CD4-positive, alpha-beta T cell treated with Interleukin-15 for 4 hours (primary cell): Measurements from ENCODE around the gene INSR.
"Not testable (repeated sequence)": the region's sequence is repeated elsewhere in the genome, so short reads cannot be mapped to it uniquely, and the experiment has no call there.

Source experiments
- DNase-seq: peaks from one replicate; pipeline ENCODE4 v3.0.0-alpha.2; 2020; ENCODE audit warnings: low spot score

INSR gene

DNA sequence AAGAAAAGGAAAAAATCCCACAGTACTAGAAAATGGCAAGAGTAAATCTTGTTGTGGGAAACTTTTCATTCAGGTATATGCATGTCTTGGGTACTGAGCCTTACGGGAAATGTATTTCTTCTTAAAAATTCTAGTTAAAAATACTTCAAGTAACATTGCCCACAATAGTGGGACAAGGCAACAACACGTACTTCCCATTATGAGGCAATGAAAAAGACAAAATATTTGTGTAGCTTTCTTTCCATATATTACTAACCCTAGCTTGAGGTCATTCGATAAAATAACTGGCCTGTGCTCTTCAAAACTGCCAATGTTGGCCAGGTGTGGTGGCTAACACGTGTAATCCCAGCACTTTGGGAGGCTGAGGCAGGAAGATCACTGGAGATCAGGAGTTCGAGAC, 99.2 kb downstream of the INSR start:
- no peak for DNase-seq

DNA sequence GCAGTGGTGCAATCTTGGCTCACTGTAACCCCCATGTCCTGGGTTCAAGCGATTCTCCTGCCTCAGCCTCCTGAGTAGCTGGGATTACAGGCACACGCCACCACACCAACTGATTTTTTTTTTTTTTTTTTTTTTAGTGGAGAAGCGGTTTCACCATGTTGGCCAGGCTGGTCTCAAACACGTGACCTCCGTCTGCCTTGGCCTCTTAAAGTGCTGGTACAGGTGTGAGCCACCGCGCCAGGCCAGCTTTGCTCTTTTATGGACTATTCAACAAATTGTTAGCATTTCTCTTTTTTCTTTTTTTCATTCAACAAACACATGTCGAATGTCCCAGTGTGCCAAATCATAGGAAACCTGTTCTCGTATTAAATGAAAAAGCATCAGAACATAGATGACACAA, 99.6 kb downstream of the INSR start:
- no peak for DNase-seq

GRCh38 chr19:7191946-7192691, 102.1 kb downstream of the INSR start:
- DNase-seq: peak; percentile 62

- DNase-seq: no peak
Observed at GRCh38 chr19:7188698-7189629, 105.2 kb downstream of the INSR start.

- DNase-seq: no peak
Observed at GRCh38 chr19:7187605-7188339, 106.4 kb downstream of the INSR start.

GRCh38 chr19:7182489-7182888, 111.7 kb downstream of the INSR start:
- DNase-seq: no peak

GRCh38 chr19:7179917-7180306, 114.3 kb downstream of the INSR start:
- no peak for DNase-seq

GRCh38 chr19:7177926-7178325, 116.3 kb downstream of the INSR start:
- no peak for DNase-seq

DNA sequence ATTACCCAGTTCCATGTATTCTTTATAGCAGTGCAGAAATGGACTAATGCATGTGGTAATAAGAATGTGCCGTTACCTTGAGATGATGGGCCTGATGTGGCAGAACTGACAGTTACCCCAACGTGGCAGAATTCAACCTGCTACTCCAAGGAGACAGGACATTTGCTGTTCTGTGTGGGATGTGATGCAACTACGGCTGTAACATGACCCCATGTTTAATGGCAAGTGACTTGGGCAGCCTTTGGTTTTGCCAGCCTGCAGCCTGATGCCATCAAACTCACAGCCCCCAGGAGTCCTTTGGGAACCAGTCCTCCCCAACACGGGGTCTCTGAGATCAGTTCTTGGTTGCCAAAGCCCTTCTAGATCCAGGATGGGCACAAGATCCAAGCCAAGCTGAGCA, 117.4 kb downstream of the INSR start:
- no peak for DNase-seq

- DNase-seq: no peak
Observed at GRCh38 chr19:7172794-7173193, 121.4 kb downstream of the INSR start.

- no peak for DNase-seq
Observed at GRCh38 chr19:7170983-7171382, 123.2 kb downstream of the INSR start.

- DNase-seq: no peak
Observed at GRCh38 chr19:7168941-7169340, 125.3 kb downstream of the INSR start.

GRCh38 chr19:7161292-7161691, 132.9 kb downstream of the INSR start:
- no peak for DNase-seq

GRCh38 chr19:7159105-7159933, 134.9 kb downstream of the INSR start:
- DNase-seq: no peak

DNA sequence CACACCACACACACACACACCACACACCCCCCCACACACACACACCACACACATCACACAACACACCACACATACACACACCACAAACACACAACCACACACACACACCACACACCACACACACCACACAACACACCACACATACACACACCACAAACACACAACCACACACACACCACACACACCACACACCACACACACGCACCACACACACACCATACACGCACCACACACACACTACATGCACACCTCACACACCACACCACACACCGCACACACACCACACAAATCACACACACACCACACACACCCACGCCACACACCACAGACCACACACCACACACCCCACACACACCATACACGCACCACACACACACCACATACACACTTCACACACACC, 141.2 kb downstream of the INSR start:
- DNase-seq: no peak

- no peak for DNase-seq
Observed at GRCh38 chr19:7152568-7152967, 141.6 kb downstream of the INSR start.

- no peak for DNase-seq
Observed at GRCh38 chr19:7149956-7150705, 144.1 kb downstream of the INSR start.

DNA sequence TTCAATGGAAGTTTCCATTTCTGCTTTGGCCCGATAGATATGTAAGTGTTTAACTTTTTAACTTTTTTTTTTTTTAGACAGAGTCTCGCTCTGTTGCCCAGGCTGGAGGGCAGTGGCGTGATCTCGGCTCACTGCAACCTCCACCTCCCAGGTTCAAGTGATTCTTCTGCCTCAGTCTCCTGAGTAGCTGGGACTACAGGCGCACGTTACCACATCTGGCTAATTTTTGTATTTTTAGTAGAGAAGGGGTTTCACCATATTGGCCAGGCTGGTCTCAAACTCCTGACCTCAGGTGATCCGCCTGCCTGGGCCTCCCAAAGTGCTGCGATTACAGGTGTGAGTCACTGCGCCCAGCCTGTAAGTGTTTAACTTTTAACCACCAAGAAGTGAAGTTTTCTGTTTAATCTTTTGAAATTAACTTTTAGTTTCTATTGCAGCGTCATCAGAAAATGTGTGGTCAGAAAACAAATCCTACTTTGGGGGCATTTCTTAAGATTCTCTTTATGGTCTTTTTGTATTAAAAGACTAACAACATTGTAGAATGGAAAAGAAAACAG, 147.0 kb downstream of the INSR start:
- DNase-seq: not testable (repeated sequence)

- not testable (repeated sequence) for DNase-seq
Observed at GRCh38 chr19:7146086-7146485, 148.1 kb downstream of the INSR start.

DNA sequence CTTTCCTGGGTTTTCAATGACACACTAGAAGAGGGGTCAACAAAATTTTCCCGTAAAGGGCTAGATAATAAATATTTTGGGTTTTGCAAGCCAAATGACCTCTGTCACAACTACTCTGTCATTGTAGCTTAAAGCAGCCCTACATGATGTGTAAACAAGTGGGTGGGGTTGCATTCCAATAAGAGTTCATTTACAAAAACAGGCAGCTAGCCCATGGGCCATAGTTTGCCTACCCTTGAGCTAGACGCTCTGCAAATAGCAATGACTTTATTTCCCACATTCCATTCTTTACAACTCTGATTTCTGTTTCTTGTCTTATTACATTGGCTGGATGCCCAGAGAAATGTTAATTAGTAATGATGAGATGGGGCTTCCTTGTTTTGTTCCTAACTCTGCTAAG, 148.7 kb downstream of the INSR start:
- no peak for DNase-seq

DNA sequence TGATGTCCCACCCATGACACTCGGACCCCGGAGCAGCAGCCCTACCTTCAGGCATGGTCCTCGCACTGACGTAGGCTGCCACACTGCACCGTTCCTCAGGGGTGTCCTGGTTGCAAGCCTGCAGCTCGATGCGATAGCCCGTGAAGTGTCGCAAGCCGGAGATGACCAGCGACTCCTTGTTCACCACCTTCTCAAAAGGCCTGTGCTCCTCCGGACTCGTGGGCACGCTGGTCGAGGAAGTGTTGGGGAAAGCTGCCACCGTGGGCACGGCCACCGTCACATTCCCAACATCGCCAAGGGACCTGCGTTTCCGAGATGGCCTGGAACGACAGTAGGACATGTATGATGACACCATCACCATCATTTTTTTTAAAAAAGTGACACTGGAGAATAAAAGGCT, 151.4 kb downstream of the INSR start:
- DNase-seq: no peak
